ENCODE results near the gene OSBP2. TPM values are rescaled to one million over a fixed set of nuclear protein-coding genes. Genes with fewer than 3 reads are reported as not detected.
"Not testable (repeated sequence)": the region's sequence is repeated elsewhere in the genome, so short reads cannot be mapped to it uniquely, and the experiment has no call there.

Gene OSBP2
- total RNA-seq, 1 donor from 2014 or later: 18.0 TPM

DNA sequence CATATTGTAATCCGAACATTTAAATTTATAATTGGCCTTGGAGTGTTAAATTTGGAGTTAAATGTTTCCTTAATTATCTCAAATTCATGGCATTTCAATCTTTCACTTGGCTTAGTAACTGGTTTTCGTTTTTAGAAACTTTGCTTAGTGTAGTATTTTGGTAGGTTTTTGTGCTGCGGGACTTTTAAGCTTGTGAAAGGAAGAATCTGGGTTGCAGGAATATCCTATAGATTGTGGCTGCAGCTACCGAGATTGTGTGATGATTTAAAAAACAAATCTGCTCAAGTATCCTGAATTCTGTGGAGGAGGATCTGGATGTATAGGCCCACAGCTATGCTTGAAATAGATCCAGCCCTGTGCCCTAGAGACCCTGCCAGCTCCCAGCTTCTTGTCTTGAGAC, 27.1 kb downstream of the OSBP2 start:
- DNase-seq: no peak

GRCh38 chr22:30728826-30729225, 34.2 kb downstream of the OSBP2 start:
- DNase-seq: no peak

GRCh38 chr22:30731658-30732057, 37.0 kb downstream of the OSBP2 start:
- peak; percentile 19 for DNase-seq

GRCh38 chr22:30732426-30732825, 37.8 kb downstream of the OSBP2 start:
- DNase-seq: no peak

- DNase-seq: peak; percentile 82
Measured at GRCh38 chr22:30733181-30733631, 38.5 kb downstream of the OSBP2 start.

DNA sequence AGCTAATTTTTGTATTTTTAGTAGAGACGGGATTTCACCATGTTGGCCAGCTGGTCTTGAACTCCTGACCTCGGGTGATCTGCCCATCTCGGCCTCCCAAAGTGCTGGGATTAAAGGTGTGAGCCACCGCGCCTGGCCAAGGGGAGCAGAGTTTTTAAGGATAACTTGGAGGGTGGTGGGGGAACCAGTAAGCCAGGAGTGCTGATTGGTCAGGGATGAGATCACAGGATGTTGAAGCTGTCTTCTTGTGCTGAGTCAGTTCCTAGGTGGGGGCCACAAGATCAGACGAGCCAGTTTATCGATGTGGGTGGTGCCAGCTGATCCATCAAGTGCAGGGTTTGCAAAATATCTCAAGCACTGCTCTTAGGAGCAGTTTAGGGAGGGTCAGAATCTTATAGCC, 45.3 kb downstream of the OSBP2 start:
- not testable (repeated sequence) for DNase-seq

DNA sequence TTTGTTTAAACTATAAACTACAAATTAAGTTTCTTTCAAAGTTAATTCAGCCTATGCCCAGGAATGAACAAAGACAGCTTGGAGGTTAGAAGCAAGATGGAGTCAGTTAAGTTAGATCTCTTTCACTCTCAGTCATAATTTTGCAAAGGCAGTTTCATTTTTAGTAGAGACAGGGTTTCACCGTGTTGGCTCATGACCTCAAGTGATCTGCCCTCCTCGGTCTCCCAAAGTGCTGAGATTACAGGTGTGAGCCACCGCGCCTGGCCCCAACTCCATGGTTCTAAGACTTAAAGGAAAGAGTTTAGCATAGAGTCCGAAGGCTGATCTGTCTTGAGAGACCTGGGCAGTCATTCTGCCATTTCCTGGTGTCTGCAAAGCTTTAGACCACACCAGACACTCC, 45.8 kb downstream of the OSBP2 start:
- not testable (repeated sequence) for DNase-seq

DNA sequence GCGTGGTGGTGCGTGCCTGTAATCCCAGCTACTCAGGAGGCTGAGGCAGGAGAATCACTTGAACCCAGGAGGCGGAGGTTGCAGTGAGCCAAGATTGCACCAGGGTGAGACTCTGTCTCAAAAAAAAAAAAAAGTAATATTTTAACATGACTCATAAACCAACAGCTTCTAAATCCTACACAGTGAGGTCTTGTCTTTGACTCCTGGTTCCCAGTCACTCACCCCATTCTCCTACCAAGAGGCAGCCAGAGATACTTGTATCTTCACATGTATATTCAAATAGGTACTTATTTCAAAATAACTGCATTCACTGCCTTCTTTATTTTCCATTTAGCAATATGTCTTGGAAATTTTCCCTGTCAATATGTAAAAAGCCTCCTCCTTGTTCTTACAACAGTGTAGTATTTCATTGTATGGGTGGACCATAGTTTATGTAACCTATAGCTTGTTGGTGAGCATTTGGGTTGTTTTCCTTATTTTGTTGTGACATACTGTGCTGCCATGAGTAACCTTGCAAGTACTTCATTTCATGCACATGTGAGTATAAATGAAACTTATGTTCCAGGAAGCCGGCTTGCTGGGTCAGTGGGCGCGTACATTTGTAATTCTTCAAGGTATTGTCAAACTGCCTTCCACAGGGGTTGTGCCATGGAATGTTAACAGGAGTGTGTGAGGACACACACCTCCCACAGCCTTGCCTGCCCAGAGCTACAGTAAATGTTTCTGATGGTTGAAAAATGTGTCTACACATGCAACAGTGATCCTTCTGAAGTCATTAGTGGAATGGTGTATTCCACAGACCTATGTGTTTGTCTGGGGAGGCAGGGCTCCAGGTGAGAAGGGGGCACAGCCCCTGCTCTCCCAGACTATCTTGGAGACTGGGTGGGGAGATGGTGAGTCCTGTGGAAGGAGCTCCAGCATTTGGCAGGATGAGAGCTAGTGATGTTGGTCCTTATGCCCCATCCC, 47.9 kb downstream of the OSBP2 start:
- DNase-seq: no peak

DNA sequence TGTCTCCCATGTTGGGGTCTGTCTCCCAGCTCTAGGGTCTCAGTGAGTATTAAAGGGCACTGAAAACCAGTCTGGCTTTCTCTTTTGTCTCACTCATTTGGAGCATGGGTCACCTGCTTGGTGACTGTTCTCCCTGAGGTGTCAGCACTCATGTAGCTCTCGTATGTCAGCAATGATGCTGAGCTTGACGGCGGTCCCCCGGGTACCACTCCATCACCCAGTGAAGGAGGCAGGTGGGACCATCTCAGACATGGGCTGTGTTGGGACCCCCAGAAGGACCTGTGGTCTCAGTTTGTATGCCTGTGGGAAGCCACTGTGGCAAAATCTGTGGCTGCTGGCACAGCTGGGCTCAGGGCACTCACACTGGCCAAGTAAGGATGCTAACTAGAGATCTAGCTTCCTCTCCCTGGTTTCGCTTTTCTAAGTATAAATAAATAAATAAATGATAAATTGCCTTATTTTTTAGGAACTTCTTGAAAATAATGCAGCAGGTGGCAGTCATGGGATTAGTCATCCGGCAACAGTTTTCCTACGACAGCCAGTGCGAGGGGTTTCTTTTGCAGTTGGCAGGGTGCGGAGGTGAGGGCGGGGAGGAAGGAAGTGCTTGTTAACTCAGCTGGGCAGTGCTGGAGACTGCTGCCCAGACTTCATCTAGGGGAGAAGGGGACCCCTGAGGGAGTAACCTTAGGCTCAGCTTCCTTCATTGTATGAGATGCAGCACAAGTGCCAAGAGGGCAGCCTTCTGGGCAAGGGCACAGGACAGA, 48.8 kb downstream of the OSBP2 start:
- DNase-seq: peak; percentile 91

- no peak for DNase-seq
Measured at GRCh38 chr22:30744224-30744623, 49.5 kb downstream of the OSBP2 start.

- no peak for DNase-seq
Measured at GRCh38 chr22:30747493-30747892, 52.8 kb downstream of the OSBP2 start.

GRCh38 chr22:30749272-30749671, 54.6 kb downstream of the OSBP2 start:
- no peak for DNase-seq

- no peak for DNase-seq
Measured at GRCh38 chr22:30749849-30750248, 55.2 kb downstream of the OSBP2 start.

- DNase-seq: no peak
Measured at GRCh38 chr22:30751529-30751928, 56.9 kb downstream of the OSBP2 start.

DNA sequence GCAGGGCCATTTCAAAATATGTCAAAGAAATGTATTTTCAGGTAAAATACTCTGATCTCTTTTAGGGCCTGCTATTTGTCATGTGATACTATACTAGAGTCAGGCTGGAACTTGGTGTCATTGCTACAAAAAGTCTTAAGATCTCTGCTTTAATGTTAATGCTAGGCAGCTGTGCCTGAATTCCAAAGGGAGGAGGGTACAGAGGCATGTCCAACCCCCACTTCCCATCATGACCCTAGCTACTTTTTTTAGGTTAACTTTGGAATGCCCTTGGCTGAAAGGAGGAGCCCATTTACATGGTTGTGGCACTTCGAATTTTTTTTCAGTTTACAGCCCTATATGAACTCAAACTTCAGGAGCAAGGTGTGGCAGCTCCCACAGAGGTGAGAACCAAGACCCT, 58.1 kb downstream of the OSBP2 start:
- DNase-seq: no peak

- no peak for DNase-seq
Measured at GRCh38 chr22:30753701-30754100, 59.0 kb downstream of the OSBP2 start.

DNA sequence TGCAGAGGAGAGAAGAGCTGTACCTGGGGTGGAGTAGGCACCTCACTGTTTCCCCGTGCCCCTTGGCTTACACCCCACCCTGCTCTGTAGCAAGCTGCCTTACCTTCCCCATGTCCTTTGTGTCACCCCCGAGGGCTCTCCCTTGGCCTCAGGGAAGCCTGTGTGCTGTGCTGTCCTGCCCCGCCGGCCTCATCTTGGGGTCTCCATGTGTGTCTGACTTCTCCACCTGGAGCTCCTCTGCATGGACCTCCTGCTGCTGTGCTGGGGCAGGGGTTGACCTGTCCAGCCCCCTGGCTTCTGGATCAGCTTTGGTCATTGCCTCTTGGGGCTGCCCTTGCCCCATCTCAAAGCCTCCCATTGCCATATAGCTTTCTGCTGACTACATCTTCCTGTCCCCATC, 59.8 kb downstream of the OSBP2 start:
- no peak for DNase-seq

DNA sequence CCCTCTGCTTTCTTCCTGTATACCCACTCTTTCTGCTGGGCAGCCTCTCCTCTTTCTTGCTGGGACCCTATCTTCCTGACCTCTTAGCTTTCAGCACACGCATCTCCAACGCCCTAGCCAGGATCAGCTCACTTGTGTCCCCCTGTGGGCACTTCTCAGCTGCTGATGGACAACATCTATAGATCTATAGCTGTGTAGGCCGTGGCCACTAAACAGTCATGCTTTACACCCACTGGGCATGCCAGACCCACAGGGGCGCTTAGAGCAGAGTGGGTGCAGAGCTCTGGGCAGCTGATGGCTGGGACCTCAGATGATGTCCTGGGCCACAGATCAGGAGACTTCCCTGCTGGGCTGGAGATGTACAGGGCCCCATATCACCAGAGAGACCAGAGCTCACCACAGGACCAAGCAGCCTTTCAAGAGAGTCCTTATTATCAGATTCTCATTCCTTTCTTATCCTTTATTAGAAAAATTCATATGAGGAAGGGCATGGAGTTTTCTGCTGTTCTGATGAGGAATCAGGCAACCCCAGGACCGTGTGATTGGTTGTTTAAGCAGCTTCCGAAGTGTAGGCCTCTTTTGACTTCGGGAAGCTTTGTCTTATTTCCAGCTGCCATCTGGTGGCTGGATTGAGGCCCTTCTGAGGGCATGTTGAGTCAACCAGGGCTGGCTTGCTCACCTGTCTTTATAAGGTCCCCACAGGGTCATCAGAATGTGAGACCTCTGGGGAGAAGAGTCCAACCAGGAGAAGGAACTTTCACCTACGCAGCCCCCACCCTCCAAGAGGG, 60.5 kb downstream of the OSBP2 start:
- peak; percentile 90 for DNase-seq

DNA sequence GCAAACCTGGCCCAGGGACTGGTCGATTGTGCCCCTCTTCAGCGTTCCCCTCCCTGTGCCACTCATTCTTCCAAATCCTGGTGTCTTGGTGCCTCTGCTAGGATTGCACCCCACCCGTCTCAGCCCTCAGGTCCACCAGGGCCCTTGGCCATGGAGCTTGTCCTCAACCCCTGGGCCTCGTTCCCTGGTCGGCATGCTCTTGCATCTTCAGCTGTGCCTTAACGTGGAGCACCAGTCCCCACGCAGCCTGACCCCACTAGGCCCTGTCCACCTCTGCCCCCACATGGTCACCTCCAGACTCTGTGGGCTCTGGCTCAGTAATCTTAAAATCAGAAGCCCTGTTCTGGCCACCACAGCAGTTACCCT, 61.1 kb downstream of the OSBP2 start:
- no peak for DNase-seq

DNA sequence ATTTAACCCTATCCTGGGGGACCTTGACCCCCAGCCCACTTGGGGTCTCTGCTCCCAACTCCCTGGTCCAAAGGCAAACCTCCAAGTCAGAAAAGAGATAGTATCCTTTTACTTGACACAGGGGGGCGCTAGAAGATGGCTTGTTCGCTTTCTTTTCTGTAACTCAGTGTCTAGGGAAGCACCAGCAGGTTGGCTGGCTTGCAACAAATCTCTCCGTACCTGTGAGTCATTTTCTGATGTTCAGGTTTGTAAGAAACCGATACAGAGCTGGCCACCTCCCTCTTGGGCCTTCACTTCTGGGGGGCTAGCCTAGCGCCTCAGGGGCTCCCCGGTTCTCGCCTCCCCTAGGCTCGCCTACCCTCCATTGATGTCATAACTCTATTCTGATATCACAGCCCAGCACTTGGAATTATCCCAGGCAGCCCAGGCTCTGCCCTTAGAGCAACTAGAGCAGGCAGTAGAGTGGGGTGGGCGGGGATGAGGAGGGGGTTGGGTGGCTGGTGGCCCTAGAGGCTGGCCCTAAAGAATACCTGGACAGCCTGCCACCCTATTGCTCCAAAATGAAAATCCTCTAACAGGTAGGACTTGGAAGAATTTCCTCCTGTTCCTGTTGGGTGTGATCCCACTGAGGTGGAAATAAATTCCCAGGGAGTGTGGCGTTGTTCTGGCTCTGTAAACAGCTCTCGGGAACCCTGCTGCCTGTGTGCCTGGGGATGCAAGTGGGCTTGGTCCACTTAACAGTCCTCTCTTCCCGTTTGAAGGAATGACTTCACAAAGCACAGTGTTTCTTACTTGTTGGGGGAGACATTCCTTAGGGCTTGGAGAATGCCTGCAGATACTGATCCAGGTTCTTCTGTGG, 69.4 kb downstream of the OSBP2 start:
- peak; percentile 92 for DNase-seq

GRCh38 chr22:30767661-30768060, 73.0 kb downstream of the OSBP2 start:
- DNase-seq: no peak

DNA sequence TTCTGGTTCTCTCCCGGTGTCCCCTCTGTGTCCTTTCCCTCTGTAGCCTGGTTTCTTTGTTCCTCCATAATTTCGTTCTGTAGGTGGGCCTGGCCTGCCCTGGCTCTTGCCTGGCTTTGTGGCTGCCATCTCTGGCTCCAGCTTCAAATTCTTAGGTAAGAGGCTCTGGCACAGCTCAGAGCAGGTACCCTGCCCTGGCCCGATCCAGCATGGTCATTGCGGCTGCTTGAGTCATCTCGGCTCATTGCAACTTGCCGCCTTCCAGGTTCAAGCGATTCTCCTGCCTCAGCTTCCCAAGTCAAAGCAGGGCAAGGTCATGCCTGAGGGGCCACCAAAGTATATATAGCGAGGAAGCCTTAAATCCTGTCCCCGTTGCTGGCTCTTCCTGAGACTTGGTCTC, 76.0 kb downstream of the OSBP2 start:
- DNase-seq: no peak

Measured in dermis blood vessel endothelial cell (primary cell).